ENCODE data around the gene HHIPL1.

GRCh38 chr14:99632410-99633035, 12.4 kb upstream of the HHIPL1 start:
- no peak for TF ChIP-seq USF2 (IDR thresholded peaks at IDR 0.05; ENCODE audit: low read length)
- no peak for TF ChIP-seq POLR2A (IDR thresholded peaks at IDR 0.05; ENCODE audit: control extremely low read depth in 1 of 2, low read depth in 2 of 2, low read length in 2 of 2)

Data from H1 (cell line).